Spleen (tissue), 11 donors: ENCODE data around the gene COPB1. TPM values are rescaled to one million over a fixed set of nuclear protein-coding genes. Genes with fewer than 3 reads are reported as not detected.

Experiments
- DNase-seq: peaks from one replicate; pipeline ENCODE4 v3.0.0-alpha.2; 2020
- H3K27ac ChIP-seq, 8 donors: fragments of 200-600 bp; sonication (generic) in 7 of 8; 1 replicate in 4 of 8; 2 replicates in 4 of 8; pipeline versions ENCODE4 v1.5.0 to v1.8.0; 2016 to 2021; ENCODE audit warnings: inconsistent platforms in 4 of 8, mild to moderate bottlenecking in 4 of 8, moderate library complexity in 1 of 8
- H3K27me3 ChIP-seq, 7 donors: fragments of 200-600 bp; sonication (generic) in 6 of 7; replicated peaks in 1 of 7; 1 replicate in 4 of 7; 2 replicates in 3 of 7; pipeline versions ENCODE4 v1.5.0 to v1.8.0; 2016 to 2021; ENCODE audit warnings: inconsistent platforms in 3 of 7, mild to moderate bottlenecking in 1 of 7
- H3K36me3 ChIP-seq, 6 donors: fragments of 200-600 bp; sonication (generic) in 5 of 6; 1 replicate in 4 of 6; 2 replicates in 2 of 6; pipeline versions ENCODE4 v1.5.0 to v1.8.0; 2016 to 2021; ENCODE audit warnings: inconsistent platforms in 2 of 6
- H3K4me1 ChIP-seq, 6 donors: fragments of 200-600 bp; sonication (generic) in 5 of 6; 1 replicate in 3 of 6; 2 replicates in 3 of 6; pipeline versions ENCODE4 v1.5.0 to v1.8.0; 2016 to 2021; ENCODE audit warnings: inconsistent platforms in 3 of 6
- H3K4me3 ChIP-seq, 8 donors: fragments of 200-600 bp; sonication (generic) in 7 of 8; 1 replicate in 4 of 8; 2 replicates in 4 of 8; pipeline versions ENCODE4 v1.5.0 to v1.8.0; 2016 to 2021; ENCODE audit warnings: inconsistent platforms in 4 of 8, mild to moderate bottlenecking in 4 of 8, moderate library complexity in 2 of 8
- H3K9me3 ChIP-seq, 8 donors: fragments of 200-600 bp; sonication (generic) in 7 of 8; 1 replicate in 4 of 8; 2 replicates in 4 of 8; pipeline versions ENCODE4 v1.5.0 to v1.8.0; 2016 to 2021; ENCODE audit warnings: inconsistent platforms in 4 of 8
- CTCF ChIP-seq, 11 experiments: fragments of 200-600 bp in 7 of 11; fragments of 450-650 bp in 4 of 11; sonication (generic) in 4 of 11; IDR thresholded peaks in 8 of 11; conservative IDR thresholded peaks in 3 of 11; 1 replicate in 7 of 11; 2 replicates in 4 of 11; pipeline versions ENCODE4 v1.4.0 to v1.8.0; 2016 to 2021; ENCODE audit warnings: antibody characterized with exemption in 11 of 11, inconsistent platforms in 4 of 11, mild to moderate bottlenecking in 1 of 11
- POLR2A ChIP-seq, 3 donors: fragments of 450-650 bp; IDR thresholded peaks; one replicate each; pipeline ENCODE4 v1.5.1; 2017; ENCODE audit warnings: antibody characterized with exemption in 3 of 3, mild to moderate bottlenecking in 1 of 3
- POLR2AphosphoS5 ChIP-seq, 3 donors: sonication (generic); formaldehyde crosslinking; IDR thresholded peaks; one replicate each; pipeline ENCODE4 v1.5.1; 2017; ENCODE audit warnings: antibody characterized with exemption in 3 of 3
- WGBS, 5 donors: extraction: QIAGEN DNeasy Blood & Tissue Kit in 3 of 5; methylation state at CpG; one replicate each; pipeline versions ENCODE4 v1.1.5 to v1.1.7; 2013 to 2018; 5-methylcytosine and 5-hydroxymethylcytosine counted together
- intact Hi-C: fragments of 100-400 bp; cut with DNase I; formaldehyde crosslinking; loops from one replicate; pipeline ENCODE4 v1.15.0; 2023; ENCODE audit warnings: low total_unique reads
- polyA plus RNA-seq, 3 donors: library from polyadenylated mRNA; stranded (reverse); fragments of 200-250 nt; gene quantifications; one replicate each; pipeline ENCODE4 v1.2.1, GENCODE V29; 2013
- total RNA-seq, 7 donors: library from RNA; depleted of rRNA in 3 of 7; stranded (reverse); fragments of >200 nt in 3 of 7; fragmentation: NEBNext Ultra II Directional in 4 of 7; extraction: Animal tissue kit (Norgen Biotek cat#: 25700) in 4 of 7; gene quantifications; one replicate each; pipeline versions ENCODE4 v1.1.0 to v1.2.1, GENCODE V29; 2016 to 2021
- donor health status: healthy with polysubstance abuse.
- donor health status: DM: no; HTN: no; CAD: no; lungs with moderate emphysema.
- donor health status: DM: no; HTN: no; CAD: no.
- donor health status: Bipolar disorder and iron deficiency.
- donor health status: healthy.
- donor health status: DM: no; HTN: no; CAD: no.
- donor health status: DM: yes; HTN: yes; CAD: no.

Gene COPB1
- total and polyA plus RNA-seq, 10 donors, result 43.6 to 122 (median 80.8) TPM

GRCh38 chr11:14463623-14464022 lies 36.0 kb downstream of the COPB1 start:
- Histone ChIP-seq H3K27ac (peak overlapping the region in 2 of 8 donors; percentile 20 to 24), H3K4me1 (peaks cover 0 to 14% (median 0%) of the 10 kb centered on the region in 6 donors), H3K27me3 (no peaks in the 10 kb centered on the region), H3K9me3 (no peaks in the 10 kb centered on the region), H3K4me3 (no peak overlapping the region), H3K36me3 (peaks cover 11 to 100% (median 95%) of the 10 kb centered on the region in 6 donors)
- TF ChIP-seq POLR2A (IDR thresholded peaks at IDR 0.05), result no peak
- TF ChIP-seq CTCF (IDR thresholded peaks at IDR 0.05 in 8 of 11, conservative IDR thresholded peaks at IDR 0.05 in 3 of 11), result no peak
- no peak for TF ChIP-seq POLR2AphosphoS5 (IDR thresholded peaks at IDR 0.05)
- intact Hi-C loops, result no loop called here
- WGBS, 5 donors, result 86 to 94% (median 88%) methylated on average over 2 of the region's 2 CpGs
- DNase-seq, result no peak

- no peak for DNase-seq
- intact Hi-C loops, result no loop called here
These were observed 39.5 kb downstream of the COPB1 start for GRCh38 chr11:14460147-14460546.

GRCh38 chr11:14458377-14458776 lies 41.2 kb downstream of the COPB1 start:
- H3K9me3 ChIP-seq, result no peaks in the 10 kb centered on the region
- H3K36me3 ChIP-seq, result peaks cover 15 to 83% (median 69%) of the 10 kb centered on the region in 6 donors
- no peaks in the 10 kb centered on the region for H3K27me3 ChIP-seq
- intact Hi-C loops, result loop anchor here (10.0 kb wide), 1 partner anchor 504 kb away; no protein-coding TSS in a partner anchor
- H3K4me3 ChIP-seq, result no peak overlapping the region
- no peak for TF ChIP-seq CTCF (IDR thresholded peaks at IDR 0.05 in 8 of 11, conservative IDR thresholded peaks at IDR 0.05 in 3 of 11)
- no peak for TF ChIP-seq POLR2A (IDR thresholded peaks at IDR 0.05)
- TF ChIP-seq POLR2AphosphoS5 (IDR thresholded peaks at IDR 0.05), result no peak
- DNase-seq, result no peak
- WGBS, 5 donors, result 85 to 90% (median 86%) methylated on average over 3 of the region's 3 CpGs
- H3K4me1 ChIP-seq, result peaks cover 0 to 5% (median 4%) of the 10 kb centered on the region in 6 donors
- no peak overlapping the region for H3K27ac ChIP-seq

More at GRCh38 chr11:14460147-14460546, 39.5 kb downstream of the COPB1 start:
- Histone ChIP-seq H3K27me3 (no peaks in the 10 kb centered on the region), H3K9me3 (no peaks in the 10 kb centered on the region), H3K4me3 (no peak overlapping the region), H3K36me3 (peaks cover 15 to 100% (median 85%) of the 10 kb centered on the region in 6 donors), H3K27ac (no peak overlapping the region), H3K4me1 (peaks cover 0 to 6% (median 0%) of the 10 kb centered on the region in 6 donors)
- no peak for TF ChIP-seq CTCF (IDR thresholded peaks at IDR 0.05 in 8 of 11, conservative IDR thresholded peaks at IDR 0.05 in 3 of 11)
- TF ChIP-seq POLR2A (IDR thresholded peaks at IDR 0.05), result no peak
- no peak for TF ChIP-seq POLR2AphosphoS5 (IDR thresholded peaks at IDR 0.05)

GRCh38 chr11:14455648-14456430 lies 43.8 kb downstream of the COPB1 start:
- Histone ChIP-seq H3K27me3 (no peaks in the 10 kb centered on the region), H3K9me3 (no peaks in the 10 kb centered on the region), H3K27ac (peak overlapping the region in 1 of 8 donors; percentile 8), H3K4me1 (peaks cover 0 to 16% (median 6%) of the 10 kb centered on the region in 6 donors), H3K36me3 (peaks cover 9 to 74% (median 44%) of the 10 kb centered on the region in 6 donors), H3K4me3 (no peak overlapping the region)
- intact Hi-C loops, result loop anchor here (10.0 kb wide), 1 partner anchor 501 kb away; no protein-coding TSS in a partner anchor
- WGBS, 5 donors, result 83 to 94% (median 91%) methylated on average over 3 of the region's 3 CpGs
- TF ChIP-seq CTCF (IDR thresholded peaks at IDR 0.05 in 8 of 11, conservative IDR thresholded peaks at IDR 0.05 in 3 of 11), result no peak
- no peak for TF ChIP-seq POLR2AphosphoS5 (IDR thresholded peaks at IDR 0.05)
- no peak for TF ChIP-seq POLR2A (IDR thresholded peaks at IDR 0.05)
- DNase-seq, result no peak
